NT2/D1 (cell line): ENCODE measurements around the gene MAP7.

Experiments used
- SUZ12 ChIP-seq: IDR thresholded peaks from 2 replicates; pipeline ENCODE4 v1.6.1; 2011; ENCODE audit not compliant: insufficient read length, insufficient read depth; ENCODE audit errors: extremely low read depth
- YY1 ChIP-seq: IDR thresholded peaks from 2 replicates; pipeline ENCODE4 v1.6.1; 2011; ENCODE audit not compliant: insufficient read length, insufficient read depth
- ZNF274 ChIP-seq: IDR thresholded peaks from 2 replicates; pipeline ENCODE4 v1.6.1; 2011; ENCODE audit warnings: mild to moderate bottlenecking, low read depth, low read length

GRCh38 chr6:136546331-136546730 lies 3.9 kb downstream of the MAP7 start:
- no peak for TF ChIP-seq YY1
- TF ChIP-seq ZNF274, result no peak
- TF ChIP-seq SUZ12, result no peak
